HG02678 (cell line): ENCODE measurements around the gene ING5.
"Not testable (repeated sequence)": the region's sequence is repeated elsewhere in the genome, so short reads cannot be mapped to it uniquely, and the experiment has no call there.

Source experiments
- ATAC-seq: cut with Tn5 transposase; IDR thresholded peaks from one replicate; pipeline ENCODE4 v1.9.1; 2021; ENCODE audit warnings: mild to moderate bottlenecking, moderate library complexity; ENCODE audit not compliant: unreplicated experiment

The ING5 gene

DNA sequence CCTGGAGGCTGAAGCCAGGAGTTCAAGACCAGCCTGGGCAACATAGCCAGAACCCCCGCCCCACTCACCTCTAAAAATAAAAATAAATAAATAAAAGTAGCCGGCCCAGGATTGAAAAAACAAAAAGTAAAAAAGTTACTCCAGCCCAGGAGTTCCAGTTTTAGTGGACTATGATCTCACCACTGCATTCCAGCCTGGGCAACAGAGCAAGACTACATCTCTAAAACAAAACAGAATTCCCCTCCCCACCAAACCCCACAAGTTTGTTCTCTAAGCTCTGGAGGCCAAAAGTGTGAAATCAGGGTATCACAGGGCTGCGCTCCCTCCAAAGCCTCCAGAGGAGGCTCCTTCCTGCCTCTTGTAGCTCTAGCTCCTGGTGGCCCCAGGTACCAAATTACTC, 34.3 kb downstream of the ING5 start:
- no peak for ATAC-seq

DNA sequence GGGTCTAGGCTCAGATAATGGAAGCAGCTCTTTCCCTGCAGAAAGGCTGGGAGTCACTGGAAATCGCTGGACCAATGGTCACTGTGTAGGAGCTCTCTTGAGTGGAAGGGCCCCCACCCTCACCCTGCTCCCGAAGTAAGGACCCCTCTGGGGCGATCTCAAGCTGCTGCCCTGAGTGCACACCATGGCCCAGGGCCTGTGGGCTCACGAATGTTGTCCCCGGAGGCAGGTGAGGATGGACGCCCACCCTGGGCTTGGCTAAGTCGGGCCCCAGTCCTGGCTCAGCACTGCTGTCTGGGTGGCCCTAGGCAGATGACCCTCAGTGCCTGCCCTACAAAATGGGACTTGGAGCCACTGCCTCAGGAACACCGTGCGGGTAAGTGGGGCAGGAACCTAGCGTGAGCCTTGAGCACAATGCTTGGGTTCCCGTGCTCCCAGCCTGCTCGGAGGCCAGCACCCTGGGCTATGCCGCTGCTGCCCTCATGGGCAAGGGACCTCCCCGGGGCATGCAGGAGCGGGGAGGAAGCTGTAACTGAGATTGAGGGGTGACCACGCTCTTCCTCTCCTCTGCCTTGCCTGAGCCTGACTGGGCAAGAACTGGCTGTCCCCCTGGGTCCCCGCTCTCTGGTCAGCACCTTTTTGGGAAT, 36.3 kb downstream of the ING5 start:
- no peak for ATAC-seq

DNA sequence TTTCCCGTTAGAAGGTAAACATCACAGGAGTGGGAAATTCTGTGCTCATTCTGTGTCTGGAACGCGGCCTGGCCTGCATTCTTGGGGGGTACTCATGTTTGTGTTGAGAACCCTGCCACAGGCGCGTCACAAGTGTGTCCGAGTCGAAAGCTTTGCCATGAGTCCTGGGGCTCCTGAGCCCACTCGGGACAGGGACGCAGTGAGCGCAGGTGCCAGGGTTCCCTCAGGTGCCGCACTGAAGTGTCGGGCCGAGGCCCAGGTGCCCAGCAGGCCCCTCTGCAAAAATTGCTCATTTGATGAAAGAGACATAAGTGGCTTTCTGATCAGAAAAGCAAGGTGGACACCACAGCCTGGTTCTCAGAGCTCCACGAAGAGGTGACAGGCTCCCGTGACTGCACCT, 37.3 kb downstream of the ING5 start:
- ATAC-seq, result no peak

DNA sequence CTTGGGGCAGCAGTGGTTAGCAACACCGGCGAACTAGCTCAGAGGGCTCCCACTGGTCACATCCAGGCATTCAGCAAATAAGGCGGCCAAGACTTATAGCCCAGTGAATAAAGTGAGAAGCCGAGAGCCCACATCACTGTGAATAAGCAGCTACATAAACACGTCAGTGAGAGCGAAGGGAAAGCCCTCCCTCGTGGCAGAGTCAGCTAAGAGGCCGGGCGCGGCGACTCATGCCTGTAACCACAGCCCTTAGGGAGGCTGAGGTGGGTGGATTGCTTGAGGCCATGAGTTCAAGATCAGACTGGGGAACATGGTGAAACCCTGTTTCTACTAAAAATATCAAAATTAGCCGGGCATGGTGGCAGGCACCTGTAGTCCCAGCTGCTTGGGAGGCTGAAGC, 37.8 kb downstream of the ING5 start:
- no peak for ATAC-seq

DNA sequence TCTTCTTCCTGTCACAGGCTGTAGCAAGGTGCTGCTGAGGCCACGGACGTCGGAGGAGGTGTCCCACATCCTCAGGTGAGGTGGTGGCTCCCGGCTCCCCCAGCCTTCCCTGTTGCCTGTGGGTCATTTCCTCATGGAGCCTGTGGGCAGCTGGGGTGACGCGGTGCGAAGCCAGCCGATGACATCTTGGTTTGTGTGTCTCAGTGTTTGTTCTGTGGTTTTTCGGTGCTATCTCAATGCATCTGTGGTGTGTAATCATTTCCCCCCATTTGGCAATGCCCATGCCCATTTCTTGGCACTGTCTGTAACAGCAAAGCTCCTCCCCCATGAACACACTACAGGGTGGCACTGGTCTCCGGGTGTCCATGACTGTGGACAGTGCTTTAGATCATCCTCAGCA, 39.2 kb downstream of the ING5 start:
- no peak for ATAC-seq

DNA sequence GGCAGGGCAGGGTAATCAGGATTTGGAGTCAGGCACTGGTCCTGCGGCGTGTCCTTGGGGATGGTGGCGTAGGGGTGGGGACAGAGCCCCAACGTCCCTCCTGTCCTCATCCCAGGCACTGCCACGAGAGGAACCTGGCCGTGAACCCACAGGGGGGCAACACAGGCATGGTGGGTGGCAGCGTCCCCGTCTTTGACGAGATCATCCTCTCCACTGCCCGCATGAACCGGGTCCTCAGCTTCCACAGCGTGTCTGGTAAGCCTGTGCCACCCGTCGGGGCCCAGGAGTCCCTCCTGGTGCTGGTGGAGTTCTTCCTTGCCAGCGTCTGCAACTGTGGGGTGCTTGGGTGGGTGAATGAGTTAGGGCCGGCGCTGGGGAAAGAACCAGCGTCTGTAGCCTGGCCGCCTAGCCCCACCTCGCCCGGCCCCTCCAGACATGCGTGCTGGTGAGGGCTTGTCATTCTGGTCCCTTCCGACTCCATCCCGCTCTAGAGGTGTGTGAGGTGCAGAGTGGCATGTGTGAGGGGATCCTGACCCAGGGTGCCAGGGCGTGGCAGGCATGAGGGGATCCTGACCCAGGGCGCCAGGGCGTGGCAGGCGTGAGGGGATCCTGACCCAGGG, 40.6 kb downstream of the ING5 start:
- ATAC-seq, result no peak

DNA sequence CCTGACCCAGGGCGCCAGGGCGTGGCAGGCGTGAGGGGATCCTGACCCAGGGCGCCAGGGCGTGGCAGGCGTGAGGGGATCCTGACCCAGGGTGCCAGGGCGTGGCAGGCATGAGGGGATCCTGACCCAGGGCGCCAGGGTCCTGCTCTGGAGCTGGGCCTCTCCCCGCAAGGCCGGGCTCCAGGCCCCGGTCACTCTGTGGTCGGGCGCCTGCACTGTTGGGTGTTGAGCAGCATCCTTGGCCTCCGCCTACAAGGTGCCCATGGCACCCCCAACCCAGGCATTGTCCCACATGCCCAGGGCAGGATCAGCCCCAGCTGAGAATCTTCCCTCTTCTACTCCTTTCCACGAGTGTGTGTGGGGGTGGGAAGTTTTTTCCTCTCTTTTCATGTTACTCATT, 41.2 kb downstream of the ING5 start:
- ATAC-seq, result not testable (repeated sequence)

DNA sequence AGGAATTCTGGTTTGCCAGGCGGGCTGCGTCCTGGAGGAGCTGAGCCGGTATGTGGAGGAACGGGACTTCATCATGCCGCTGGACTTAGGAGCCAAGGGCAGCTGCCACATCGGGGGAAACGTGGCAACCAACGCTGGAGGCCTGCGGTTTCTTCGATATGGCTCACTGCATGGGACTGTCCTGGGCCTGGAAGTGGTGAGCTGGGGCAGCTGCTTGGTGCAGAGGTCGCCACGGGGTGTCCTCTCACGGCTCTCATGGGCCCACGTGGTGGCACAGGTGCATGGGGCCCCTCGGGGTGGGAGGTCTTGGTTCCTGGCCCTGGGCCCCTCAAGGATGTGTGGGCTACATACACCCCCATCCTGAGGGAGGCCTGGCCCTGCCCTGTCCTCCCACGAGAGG, 41.8 kb downstream of the ING5 start:
- no peak for ATAC-seq

DNA sequence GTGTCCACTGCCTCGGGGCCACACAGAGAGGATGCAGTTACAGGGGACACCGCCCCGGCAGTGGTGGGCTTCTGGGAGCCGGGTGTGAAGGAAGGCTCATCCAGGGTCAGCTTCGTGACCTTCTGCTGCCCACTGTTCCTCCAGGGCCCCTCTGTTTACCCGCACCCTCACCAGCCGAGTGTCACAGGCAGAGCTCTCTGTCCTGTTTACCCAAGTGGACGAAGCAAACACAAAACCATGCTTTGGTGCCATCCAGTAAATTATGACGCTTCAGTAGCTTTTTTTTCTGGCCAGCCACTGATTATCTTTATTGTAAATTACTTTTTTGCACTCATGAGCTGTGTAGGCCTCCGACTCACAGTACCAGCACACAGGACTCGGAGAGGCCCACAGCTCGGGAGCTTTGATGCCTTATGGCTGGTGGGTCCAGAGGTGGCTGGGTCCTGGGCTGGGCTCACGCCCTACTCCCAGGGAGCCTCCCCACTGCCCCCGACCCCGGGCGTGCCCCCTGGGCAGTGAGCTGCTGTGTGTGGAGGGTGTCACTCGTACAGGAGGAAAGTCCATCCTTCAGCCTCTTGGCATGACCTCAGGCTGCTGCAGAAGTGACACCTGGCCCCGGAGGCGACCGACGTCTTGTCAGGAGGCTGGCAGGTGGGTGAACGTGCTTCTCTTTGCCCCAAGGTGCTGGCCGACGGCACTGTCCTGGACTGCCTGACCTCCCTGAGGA, 42.4 kb downstream of the ING5 start:
- ATAC-seq, result no peak

DNA sequence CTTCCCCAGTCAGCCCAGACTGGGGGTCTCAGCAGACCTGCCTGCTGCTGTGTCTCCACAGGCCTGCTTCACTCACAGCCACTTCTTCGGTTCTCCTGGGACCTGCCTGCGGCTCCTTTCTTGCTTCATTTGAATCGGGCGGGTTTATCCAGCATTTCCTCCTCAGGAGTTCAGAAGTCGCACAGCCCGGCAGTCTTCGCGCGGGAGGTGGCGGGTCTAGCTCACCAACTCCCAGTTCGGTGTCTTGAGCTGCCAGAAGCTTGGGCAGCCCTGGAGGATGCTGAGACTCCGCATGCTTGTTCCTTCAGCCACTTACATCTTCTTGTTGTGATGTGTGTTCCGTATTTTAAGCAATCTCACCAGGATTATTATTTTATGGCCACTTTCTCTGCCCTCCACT, 43.4 kb downstream of the ING5 start:
- no peak for ATAC-seq

DNA sequence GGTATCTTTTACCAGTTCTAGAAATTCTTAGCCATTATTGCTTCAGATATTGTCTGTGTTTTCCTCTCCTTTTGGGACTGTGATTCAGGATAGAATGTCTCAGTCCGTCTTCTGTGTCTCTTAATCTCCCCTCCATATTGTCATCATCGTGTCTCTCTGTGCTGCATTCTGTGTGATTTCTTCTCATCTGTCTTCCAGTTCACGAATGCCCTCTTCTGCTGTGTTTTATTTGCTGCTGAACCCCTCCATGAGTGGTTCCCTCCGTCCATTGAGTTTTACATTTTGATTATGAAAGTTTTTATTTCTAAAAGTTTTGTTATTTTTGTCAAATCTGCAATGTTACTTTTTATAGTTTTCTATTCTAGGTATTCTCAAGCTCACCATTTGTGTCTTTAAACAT, 44.2 kb downstream of the ING5 start:
- ATAC-seq, result no peak

DNA sequence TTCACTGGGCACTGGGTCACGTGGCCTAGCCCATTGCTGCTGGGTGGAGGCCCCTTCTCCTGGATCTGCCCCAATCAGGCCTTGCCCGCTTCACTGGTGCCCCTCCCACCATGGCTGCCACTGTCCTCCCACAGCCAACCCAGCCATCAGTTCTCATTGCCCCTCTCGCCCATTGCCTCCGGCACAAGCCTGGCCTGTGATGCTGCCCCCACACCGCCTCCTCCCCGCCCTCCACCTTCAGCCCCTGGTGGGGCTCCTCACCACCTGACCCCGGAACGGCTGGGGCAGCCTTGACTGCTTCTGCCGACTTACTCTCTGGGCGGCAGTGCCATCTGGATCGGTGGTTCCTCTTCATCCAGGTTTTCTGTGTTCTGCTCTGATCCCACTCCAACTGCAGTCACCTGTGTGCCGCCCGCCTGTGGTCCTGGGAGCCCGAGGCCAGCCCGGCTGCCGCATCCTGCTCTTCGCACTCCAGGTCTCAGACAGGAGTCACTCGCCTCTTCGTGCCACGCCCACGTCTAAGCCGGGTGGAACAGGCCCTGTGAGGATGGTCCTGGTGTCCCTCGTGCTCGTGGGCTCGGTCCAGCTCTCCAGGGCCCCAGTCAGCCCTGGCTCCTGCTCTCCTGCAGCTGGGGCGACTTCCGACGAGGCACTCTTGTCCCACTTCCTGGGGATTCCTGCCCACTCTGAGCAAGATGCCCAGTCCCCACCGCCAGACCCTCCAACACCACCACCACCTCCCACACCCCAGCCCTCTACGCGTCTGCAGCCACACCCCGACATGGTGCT, 46.8 kb downstream of the ING5 start:
- ATAC-seq, result no peak

DNA sequence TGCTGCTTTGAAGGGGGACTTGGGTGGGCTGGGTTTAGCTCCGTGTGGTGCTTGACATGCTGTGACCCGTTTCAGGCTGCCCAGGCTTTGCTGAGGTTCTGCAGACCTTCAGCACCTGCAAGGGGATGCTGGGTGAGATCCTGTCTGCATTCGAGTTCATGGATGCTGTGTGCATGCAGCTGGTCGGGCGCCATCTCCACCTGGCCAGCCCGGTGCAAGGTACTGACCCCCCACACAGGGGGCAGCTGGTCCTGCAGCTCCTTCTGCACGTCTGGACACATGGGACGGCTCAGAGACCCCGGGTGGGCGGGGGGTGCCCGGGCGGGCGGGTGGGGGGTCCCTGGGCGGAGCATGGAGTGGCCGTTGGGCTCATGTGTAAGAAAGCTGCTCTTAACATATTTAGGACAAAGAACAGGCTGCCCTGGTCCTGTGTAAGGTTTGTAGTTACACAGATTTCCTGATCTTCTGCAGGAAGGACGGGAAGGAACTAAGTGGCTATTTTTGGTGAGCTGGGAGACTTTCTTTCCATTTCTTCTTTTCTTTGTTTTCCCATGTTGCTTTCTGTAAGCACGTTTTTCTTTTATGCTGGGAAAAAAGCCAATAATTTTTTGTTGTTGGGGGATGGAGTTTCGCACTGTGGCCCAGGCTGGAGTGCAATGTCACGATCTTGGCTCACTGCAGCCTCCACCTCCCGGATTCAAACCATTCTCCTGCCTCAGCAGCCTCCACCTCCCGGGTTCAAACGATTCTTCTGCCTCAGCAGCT, 48.4 kb downstream of the ING5 start:
- no peak for ATAC-seq

DNA sequence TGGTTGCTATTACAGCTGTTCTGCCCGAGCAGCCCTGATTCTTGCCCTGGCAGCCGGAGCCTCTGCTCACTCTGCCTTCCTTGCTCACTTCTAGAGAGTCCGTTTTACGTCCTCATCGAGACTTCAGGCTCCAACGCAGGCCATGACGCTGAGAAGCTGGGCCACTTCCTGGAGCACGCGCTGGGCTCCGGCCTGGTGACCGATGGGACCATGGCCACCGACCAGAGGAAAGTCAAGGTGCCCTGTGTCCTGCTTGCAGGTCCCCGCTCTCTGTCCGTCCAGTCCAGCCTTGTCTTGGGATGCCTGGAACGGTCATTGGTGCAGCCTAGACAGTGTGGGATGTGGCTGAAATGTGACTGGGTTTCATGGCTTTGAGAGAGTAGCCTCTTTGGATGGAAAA, 49.3 kb downstream of the ING5 start:
- ATAC-seq, result no peak

DNA sequence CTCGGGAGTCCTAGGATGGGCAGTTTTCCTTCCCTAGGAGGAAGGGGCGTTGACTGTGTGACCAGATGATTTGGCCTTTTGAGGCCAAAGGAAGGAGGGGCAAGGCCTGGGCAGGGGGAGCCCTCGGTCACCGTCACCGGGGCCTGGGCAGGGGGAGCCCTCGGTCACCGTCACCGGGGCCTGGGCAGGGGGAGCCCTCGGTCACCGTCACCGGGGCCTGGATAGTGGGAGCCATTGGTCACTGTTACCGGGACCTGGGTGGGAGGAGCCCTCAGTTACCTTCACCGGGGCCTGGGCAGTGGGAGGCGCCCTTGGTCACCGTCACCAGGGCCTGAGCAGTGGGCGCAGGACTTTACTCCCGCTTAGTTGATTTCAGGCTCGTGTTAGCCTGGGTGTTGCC, 49.9 kb downstream of the ING5 start:
- ATAC-seq, result no peak

DNA sequence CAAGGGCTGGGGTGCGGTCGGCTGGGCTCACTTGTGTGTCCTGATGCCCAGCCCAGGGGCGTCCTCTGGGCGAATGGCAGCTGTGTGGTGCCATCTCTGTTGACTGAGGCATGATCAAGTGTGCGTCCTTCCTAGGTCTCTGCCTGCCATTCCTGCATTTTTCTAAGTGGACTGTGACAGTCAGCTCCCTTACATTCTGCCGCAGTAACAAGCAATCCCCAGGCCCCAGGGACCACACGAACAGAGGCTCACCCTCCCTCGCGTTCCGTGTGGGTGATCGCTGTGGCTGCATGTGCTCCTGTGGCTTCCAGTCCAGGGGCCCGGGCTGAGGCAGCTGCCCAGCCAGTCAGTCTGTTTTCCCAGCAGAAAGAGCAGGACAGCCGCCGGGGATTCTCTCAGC, 50.4 kb downstream of the ING5 start:
- ATAC-seq, result no peak

DNA sequence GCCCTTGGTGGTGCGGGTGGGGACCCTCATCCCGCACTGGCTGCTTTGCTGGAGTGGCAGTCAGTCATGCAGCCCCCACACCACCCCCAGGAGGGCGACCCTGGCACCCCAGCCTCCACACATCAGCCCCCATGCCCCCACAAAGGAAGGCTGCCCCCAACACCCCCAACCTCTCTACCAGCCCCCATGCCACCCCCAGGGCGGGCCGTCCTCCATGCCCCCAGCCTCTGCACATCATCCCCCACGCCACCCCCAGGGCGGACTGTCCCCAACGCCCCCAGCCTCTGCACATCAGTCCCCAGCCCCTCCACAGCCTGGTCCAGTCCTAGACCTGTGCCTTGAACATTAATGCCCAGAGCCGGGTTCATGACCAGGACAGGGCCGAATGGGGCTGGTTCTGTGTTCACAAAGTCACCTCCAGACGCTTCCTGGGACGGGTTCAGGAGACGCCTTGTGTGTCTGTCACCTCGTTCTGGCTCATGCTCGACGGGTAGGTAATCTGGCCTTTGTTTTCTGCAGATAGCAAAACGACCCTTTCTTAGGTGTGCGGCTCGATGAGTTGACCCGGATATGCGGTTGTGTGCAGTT, 50.9 kb downstream of the ING5 start:
- no peak for ATAC-seq

DNA sequence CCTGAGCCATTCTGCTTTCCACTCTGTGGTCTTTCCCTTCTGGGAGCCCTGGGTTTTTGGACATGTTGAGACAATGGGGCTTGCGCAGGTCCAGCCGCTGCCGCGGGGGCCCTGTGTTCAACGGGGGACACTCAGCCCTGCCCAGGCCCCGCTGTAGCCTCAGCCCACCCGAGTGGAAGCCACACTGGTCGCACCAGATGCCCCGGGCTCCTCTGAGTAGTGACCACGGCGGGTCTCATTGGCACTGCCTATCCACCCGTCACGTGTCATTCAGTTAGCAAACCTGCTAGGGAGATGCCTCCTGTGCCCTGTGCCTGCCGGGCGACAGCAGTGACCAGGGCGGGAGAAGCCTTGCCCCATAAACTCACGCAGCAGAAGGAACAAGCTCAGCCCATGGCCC, 51.7 kb downstream of the ING5 start:
- no peak for ATAC-seq

DNA sequence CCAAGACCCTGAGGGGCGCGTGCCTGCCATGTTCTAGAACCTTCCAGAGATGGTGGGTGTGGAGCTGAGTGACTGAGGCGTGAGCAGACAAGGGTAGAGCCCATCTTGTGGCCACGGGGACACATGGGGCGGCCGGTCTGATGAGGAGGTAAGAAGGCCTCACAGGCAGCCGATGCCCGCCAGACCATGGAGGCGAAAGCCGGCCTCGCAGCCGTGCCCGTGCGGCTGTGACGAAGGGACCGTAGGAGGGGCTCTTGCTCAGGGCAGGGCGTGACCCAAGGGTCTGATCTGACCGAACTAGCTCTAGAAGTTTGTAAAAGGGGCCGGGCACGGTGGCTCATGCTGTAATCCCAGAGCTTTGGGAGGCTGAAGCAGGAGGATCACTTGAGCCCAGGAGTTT, 52.2 kb downstream of the ING5 start:
- ATAC-seq, result no peak

DNA sequence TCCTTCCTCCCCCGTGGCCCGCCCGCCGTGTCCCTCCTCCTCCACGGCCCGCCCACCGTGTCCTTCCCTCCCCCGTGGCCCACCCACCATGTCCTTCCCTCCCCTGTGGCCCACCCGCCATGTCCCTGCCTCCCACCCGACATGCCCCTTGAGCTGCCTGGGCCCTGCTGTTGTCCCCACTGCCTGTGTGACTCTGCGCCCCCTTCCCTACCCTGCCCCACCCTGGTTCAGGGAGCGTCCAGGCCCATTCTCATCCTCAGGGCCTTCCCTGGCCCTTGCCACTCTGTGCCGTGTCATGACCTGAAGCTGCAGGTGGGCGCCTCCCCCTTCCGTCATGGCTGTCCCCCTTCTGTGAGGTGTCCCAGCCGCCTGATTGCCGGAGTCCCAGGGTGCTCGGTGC, 53.3 kb downstream of the ING5 start:
- ATAC-seq, result no peak

DNA sequence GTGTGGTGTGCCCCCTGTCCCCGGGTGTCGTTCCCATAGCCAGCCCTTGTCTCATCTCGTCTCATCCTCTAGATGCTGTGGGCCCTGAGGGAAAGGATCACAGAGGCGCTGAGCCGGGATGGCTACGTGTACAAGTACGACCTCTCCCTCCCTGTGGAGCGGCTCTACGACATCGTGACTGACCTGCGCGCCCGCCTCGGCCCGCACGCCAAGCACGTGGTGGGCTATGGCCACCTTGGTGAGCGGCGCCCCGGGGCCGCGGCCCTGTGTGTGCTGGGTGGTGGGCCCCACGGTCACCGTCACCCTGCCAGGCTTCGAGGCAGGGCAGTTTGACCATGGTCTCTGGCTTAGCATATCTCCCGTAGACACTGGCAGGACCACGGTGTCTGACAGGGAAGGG, 53.9 kb downstream of the ING5 start:
- no peak for ATAC-seq
